PC-3 (cell line): Measurements from ENCODE around the gene MIEF1. TPM values are rescaled to one million over a fixed set of nuclear protein-coding genes. Genes with fewer than 3 reads are reported as not detected.
A peak's percentile ranks its signal among the peaks of the same experiment; 100 is the strongest.
"Not testable (repeated sequence)": the region's sequence is repeated elsewhere in the genome, so short reads cannot be mapped to it uniquely, and the experiment has no call there.

Source experiments
- ATAC-seq: fragments of 200-7000 bp; cut with Tn5 transposase; 2 replicates; pipeline ENCODE4 v1.9.1; 2020; ENCODE audit warnings: mild to moderate bottlenecking, moderate library complexity
- BruUV-seq: library from RNA; stranded (reverse); fragments of 400-500 nt; replicated peaks from 2 replicates; lab custom pipeline; 2021; lab: Mats Ljungman, UMichigan
- CTCF ChIA-PET: fragments of 300-600 bp; sonication (Branson Sonifier 250); formaldehyde crosslinking; loops from one replicate; lab custom pipeline; 2022; ENCODE audit warnings: antibody characterized with exemption; lab: Charles Lee
- POLR2A ChIA-PET: fragments of 300-600 bp; sonication (Branson Sonifier 250); formaldehyde crosslinking; loops from one replicate; lab custom pipeline; 2022; ENCODE audit warnings: antibody characterized with exemption; ENCODE audit not compliant: unreplicated experiment; lab: Charles Lee
- DNase-seq: peaks from one replicate; pipeline ENCODE4 v3.0.0-alpha.2; 2015
- H2AFZ ChIP-seq: fragments of 300-600 bp; sonication (generic); 2 replicates; pipeline ENCODE4 v1.6.0; 2016; ENCODE audit warnings: antibody characterized with exemption, low read length
- H3F3A ChIP-seq: fragments of 300-600 bp; sonication (generic); one replicate; pipeline ENCODE4 v1.6.0; 2017; ENCODE audit warnings: antibody characterized with exemption, low read length, control low read depth, mild to moderate bottlenecking; ENCODE audit not compliant: unreplicated experiment
- H3K27ac ChIP-seq: fragments of 300-600 bp; sonication (generic); 2 replicates; pipeline ENCODE4 v1.5.1; 2016; ENCODE audit warnings: mild to moderate bottlenecking, low read length
- H3K27me3 ChIP-seq: fragments of 300-600 bp; sonication (generic); 2 replicates; pipeline ENCODE4 v1.6.1; 2016; ENCODE audit warnings: low read length, mixed read lengths
- H3K36me3 ChIP-seq: fragments of 300-600 bp; sonication (generic); 2 replicates; pipeline ENCODE4 v1.6.1; 2016; ENCODE audit warnings: low read depth, mixed run types, low read length, mixed read lengths
- H3K4me1 ChIP-seq: fragments of 300-600 bp; sonication (generic); 2 replicates; pipeline ENCODE4 v1.5.1; 2016; ENCODE audit warnings: low read length; ENCODE audit not compliant: insufficient read depth
- H3K4me2 ChIP-seq: fragments of 300-600 bp; sonication (generic); 2 replicates; pipeline ENCODE4 v1.6.0; 2016; ENCODE audit warnings: low read length
- H3K4me3 ChIP-seq: fragments of 300-600 bp; sonication (generic); 2 replicates; pipeline ENCODE4 v1.5.1; 2016; ENCODE audit warnings: mild to moderate bottlenecking, low read length, mixed read lengths
- H3K79me2 ChIP-seq: fragments of 300-600 bp; sonication (generic); 2 replicates; pipeline ENCODE4 v1.6.1; 2017; ENCODE audit warnings: low read length, mixed read lengths
- H3K9ac ChIP-seq: fragments of 300-600 bp; sonication (generic); 2 replicates; pipeline ENCODE4 v1.6.0; 2016; ENCODE audit warnings: mild to moderate bottlenecking, low read length
- H3K9me2 ChIP-seq: fragments of 300-600 bp; sonication (generic); replicated peaks from 2 replicates; pipeline ENCODE4 v1.6.1; 2016; ENCODE audit warnings: mixed run types, low read length, mixed read lengths
- H3K9me3 ChIP-seq: fragments of 300-600 bp; sonication (generic); 2 replicates; pipeline ENCODE4 v1.6.1; 2016; ENCODE audit warnings: low read length, mixed read lengths
- H4K20me1 ChIP-seq: fragments of 300-600 bp; sonication (generic); 2 replicates; pipeline ENCODE4 v1.6.1; 2016; ENCODE audit warnings: low read length, mixed read lengths
- EZH2 ChIP-seq: fragments of 300-600 bp; sonication (generic); IDR thresholded peaks from one replicate; pipeline ENCODE4 v1.6.1; 2017; ENCODE audit warnings: antibody characterized with exemption, mild to moderate bottlenecking, low read length; ENCODE audit not compliant: unreplicated experiment
- EZH2phosphoT487 ChIP-seq: fragments of 300-600 bp; sonication (generic); IDR thresholded peaks from 2 replicates; pipeline ENCODE4 v1.6.1; 2018; ENCODE audit warnings: mild to moderate bottlenecking, antibody characterized with exemption, low read length, borderline replicate concordance
- intact Hi-C: fragments of 100-400 bp; cut with micrococcal nuclease; formaldehyde crosslinking; loops from 2 replicates; pipeline ENCODE4 v1.9.0; 2023
- total RNA-seq: library from RNA; depleted of rRNA; stranded (reverse); fragments of >200 nt; gene quantifications from 2 replicates; pipeline ENCODE4 v1.2.3, GENCODE V29; 2014
- TF ChIP-seq, protein P1 (sequence below): fragments of 300-600 bp; sonication (generic); conservative IDR thresholded peaks from 2 replicates; pipeline ENCODE4 v1.5.1; 2017; ENCODE audit warnings: antibody characterized with exemption, low read depth, mild to moderate bottlenecking, low read length

The MIEF1 gene
- total RNA-seq, 1 experiment from 2014 or later, result 23.2 TPM

DNA sequence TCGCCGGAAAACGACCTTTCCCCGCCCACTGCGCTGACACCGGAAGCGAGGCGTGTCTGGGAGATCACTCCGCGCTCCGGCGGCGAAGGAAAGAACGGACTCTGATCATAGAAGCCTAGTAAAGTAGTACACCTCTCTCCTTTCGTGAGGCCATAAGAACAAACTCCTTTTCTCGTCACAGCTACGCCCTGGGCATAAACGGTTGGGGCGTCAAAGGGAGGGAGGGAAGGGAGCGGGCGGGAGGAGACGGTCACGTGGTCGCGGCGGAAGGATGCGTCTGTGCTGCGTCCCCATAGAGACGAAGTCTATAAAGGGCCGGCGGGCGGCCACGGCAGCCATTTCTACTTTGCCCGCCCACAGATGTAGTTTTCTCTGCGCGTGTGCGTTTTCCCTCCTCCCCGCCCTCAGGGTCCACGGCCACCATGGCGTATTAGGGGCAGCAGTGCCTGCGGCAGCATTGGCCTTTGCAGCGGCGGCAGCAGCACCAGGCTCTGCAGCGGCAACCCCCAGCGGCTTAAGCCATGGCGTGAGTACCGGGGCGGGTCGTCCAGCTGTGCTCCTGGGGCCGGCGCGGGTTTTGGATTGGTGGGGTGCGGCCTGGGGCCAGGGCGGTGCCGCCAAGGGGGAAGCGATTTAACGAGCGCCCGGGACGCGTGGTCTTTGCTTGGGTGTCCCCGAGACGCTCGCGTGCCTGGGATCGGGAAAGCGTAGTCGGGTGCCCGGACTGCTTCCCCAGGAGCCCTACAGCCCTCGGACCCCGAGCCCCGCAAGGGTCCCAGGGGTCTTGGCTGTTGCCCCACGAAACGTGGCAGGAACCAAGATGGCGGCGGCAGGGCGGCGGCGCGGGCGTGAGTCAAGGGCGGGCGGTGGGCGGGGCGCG is 18.4 kb downstream of the MIEF1 start, which contains the start of gene ATF4:
Gene ATF4, plus strand, starts transcription at position 337 of the 880 bp plus-strand sequence. CDS start 884 bp downstream, outside the sequence.
- TF ChIP-seq EZH2, result no peak
- TF ChIP-seq, protein P1, sequence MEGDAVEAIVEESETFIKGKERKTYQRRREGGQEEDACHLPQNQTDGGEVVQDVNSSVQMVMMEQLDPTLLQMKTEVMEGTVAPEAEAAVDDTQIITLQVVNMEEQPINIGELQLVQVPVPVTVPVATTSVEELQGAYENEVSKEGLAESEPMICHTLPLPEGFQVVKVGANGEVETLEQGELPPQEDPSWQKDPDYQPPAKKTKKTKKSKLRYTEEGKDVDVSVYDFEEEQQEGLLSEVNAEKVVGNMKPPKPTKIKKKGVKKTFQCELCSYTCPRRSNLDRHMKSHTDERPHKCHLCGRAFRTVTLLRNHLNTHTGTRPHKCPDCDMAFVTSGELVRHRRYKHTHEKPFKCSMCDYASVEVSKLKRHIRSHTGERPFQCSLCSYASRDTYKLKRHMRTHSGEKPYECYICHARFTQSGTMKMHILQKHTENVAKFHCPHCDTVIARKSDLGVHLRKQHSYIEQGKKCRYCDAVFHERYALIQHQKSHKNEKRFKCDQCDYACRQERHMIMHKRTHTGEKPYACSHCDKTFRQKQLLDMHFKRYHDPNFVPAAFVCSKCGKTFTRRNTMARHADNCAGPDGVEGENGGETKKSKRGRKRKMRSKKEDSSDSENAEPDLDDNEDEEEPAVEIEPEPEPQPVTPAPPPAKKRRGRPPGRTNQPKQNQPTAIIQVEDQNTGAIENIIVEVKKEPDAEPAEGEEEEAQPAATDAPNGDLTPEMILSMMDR, result no peak
- no peak for TF ChIP-seq EZH2phosphoT487
- ChIA-PET CTCF (interaction anchor here (0.6 to 1.0 kb wide), 3 partner anchors 9 to 26 kb away, joined by 3 to 14 read pairs (median 4); partner anchors contain the start of gene MIEF1), POLR2A (interaction anchor here (0.5 to 1.0 kb wide), 3 partner anchors 8 to 524 kb away, joined by 3 to 8 read pairs (median 6); partner anchors contain the start of gene PDGFB)
- Histone ChIP-seq H2AFZ (peak within 1 kb of the TSS; percentile 79), H3K36me3 (peaks cover 24% of the 10 kb centered on the region), H3K9me3 (no peaks in the 10 kb centered on the region), H3K4me2 (peak within 1 kb of the TSS; percentile 93), H3K79me2 (peaks cover 49% of the 10 kb centered on the region), H3K4me1 (peaks cover 19% of the 10 kb centered on the region), H3F3A (peaks cover 18% of the 10 kb centered on the region), H3K9me2 (no peaks in the 10 kb centered on the region), H3K27ac (peak within 1 kb of the TSS; percentile 80), H4K20me1 (peaks cover 40% of the 10 kb centered on the region), H3K4me3 (peak within 1 kb of the TSS; percentile 99), H3K9ac (peak within 1 kb of the TSS; percentile 100), H3K27me3 (no peaks in the 10 kb centered on the region)
- ATAC-seq, result peak; percentile 2; the same call in 1 of the 2 replicates
- peak; percentile 29 for DNase-seq
- intact Hi-C loops, result no loop called here
- no TSS peak for BruUV-seq

DNA sequence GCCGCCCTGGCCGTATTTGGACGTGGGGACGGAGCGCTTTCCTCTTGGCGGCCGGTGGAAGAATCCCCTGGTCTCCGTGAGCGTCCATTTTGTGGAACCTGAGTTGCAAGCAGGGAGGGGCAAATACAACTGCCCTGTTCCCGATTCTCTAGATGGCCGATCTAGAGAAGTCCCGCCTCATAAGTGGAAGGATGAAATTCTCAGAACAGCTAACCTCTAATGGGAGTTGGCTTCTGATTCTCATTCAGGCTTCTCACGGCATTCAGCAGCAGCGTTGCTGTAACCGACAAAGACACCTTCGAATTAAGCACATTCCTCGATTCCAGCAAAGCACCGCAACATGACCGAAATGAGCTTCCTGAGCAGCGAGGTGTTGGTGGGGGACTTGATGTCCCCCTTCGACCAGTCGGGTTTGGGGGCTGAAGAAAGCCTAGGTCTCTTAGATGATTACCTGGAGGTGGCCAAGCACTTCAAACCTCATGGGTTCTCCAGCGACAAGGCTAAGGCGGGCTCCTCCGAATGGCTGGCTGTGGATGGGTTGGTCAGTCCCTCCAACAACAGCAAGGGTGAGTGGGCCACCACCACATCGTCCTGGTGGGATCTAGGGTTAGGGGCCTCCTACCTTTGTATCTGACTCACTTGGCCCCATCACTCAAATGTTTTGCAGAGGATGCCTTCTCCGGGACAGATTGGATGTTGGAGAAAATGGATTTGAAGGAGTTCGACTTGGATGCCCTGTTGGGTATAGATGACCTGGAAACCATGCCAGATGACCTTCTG is 19.2 kb downstream of the MIEF1 start:
- H3K27me3 ChIP-seq, CTCF ChIA-PET, ATAC-seq, H2AFZ ChIP-seq, DNase-seq, intact Hi-C loops, H3K9me2 ChIP-seq, POLR2A ChIA-PET, H3K9me3 ChIP-seq: not testable (repeated sequence)
- Histone ChIP-seq H3K4me1 (peaks cover 19% of the 10 kb centered on the region), H3K27ac (peak overlapping the region; percentile 80), H3K79me2 (peaks cover 44% of the 10 kb centered on the region), H3K4me2 (peak overlapping the region; percentile 93), H3K4me3 (peak overlapping the region; percentile 99), H3K36me3 (peaks cover 19% of the 10 kb centered on the region), H3F3A (peaks cover 18% of the 10 kb centered on the region), H3K9ac (peak overlapping the region; percentile 100), H4K20me1 (peaks cover 40% of the 10 kb centered on the region)
- TSS peak; percentile 56 for BruUV-seq

DNA sequence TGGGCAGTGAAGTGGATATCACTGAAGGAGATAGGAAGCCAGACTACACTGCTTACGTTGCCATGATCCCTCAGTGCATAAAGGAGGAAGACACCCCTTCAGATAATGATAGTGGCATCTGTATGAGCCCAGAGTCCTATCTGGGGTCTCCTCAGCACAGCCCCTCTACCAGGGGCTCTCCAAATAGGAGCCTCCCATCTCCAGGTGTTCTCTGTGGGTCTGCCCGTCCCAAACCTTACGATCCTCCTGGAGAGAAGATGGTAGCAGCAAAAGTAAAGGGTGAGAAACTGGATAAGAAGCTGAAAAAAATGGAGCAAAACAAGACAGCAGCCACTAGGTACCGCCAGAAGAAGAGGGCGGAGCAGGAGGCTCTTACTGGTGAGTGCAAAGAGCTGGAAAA is 20.0 kb downstream of the MIEF1 start:
- Histone ChIP-seq H3K4me3 (peak overlapping the region; percentile 99), H3K9ac (peak overlapping the region; percentile 100), H3K36me3 (peaks cover 19% of the 10 kb centered on the region), H3K79me2 (peaks cover 44% of the 10 kb centered on the region), H3F3A (peaks cover 18% of the 10 kb centered on the region), H4K20me1 (peaks cover 40% of the 10 kb centered on the region), H3K4me2 (peak overlapping the region; percentile 93), H3K4me1 (peaks cover 19% of the 10 kb centered on the region)
- H3K27me3 ChIP-seq, DNase-seq, H3K27ac ChIP-seq, POLR2A ChIA-PET, CTCF ChIA-PET, H2AFZ ChIP-seq, BruUV-seq, ATAC-seq, intact Hi-C loops, H3K9me3 ChIP-seq, H3K9me2 ChIP-seq: not testable (repeated sequence)
